ENCODE results near the gene DACH1. TPM values are rescaled to one million over a fixed set of nuclear protein-coding genes. Genes with fewer than 3 reads are reported as not detected.

DACH1 gene
- total and polyA plus RNA-seq, 9 of the 15 experiments (the other 6 are each of a cell fraction or from before 2014, with no cell fraction given): 0.04 to 0.07 (median 0.04) TPM; not detected in 2

- in situ Hi-C loops (cut with MboI): no loop called here
- H3K36me3 ChIP-seq (ENCODE audit: control insufficient read depth, insufficient read depth, low read length): no peaks in the 10 kb centered on the region
- H3K27ac ChIP-seq (ENCODE audit: extremely low read depth, low read depth, low read length): no peak overlapping the region
- H3K4me3 ChIP-seq: no peak overlapping the region
- ChIA-PET CTCF (ENCODE audit: low intra/inter-chr PET ratio) (no interaction called here), POLR2A (no interaction called here)
- ATAC-seq: no peak
- no peak for DNase-seq (ENCODE audit: extremely low read depth in 1 of 4, low spot score in 3 of 4)
- intact Hi-C loops (cut with micrococcal nuclease): no loop called here
- no peaks in the 10 kb centered on the region for H3K27me3 ChIP-seq (ENCODE audit: control insufficient read depth in 2 of 2, insufficient read depth in 2 of 2, low read length in 2 of 2)
- H3K79me2 ChIP-seq (ENCODE audit: control insufficient read depth, insufficient read depth, low read length): no peaks in the 10 kb centered on the region
- H4K20me1 ChIP-seq (replicated peaks; ENCODE audit: control insufficient read depth, insufficient read depth, low read length): no peaks in the 10 kb centered on the region
- no peaks in the 10 kb centered on the region for H3K9me1 ChIP-seq (ENCODE audit: control insufficient read depth, insufficient read depth, low read length)
- H3K9me3 ChIP-seq (replicated peaks; ENCODE audit: control insufficient read depth, insufficient read depth, low read depth, low read length): no peaks in the 10 kb centered on the region
- TF ChIP-seq ZNF224 (CRISPR knock-in tag; IDR thresholded peaks at IDR 0.05): no peak
- TF ChIP-seq, protein P1, sequence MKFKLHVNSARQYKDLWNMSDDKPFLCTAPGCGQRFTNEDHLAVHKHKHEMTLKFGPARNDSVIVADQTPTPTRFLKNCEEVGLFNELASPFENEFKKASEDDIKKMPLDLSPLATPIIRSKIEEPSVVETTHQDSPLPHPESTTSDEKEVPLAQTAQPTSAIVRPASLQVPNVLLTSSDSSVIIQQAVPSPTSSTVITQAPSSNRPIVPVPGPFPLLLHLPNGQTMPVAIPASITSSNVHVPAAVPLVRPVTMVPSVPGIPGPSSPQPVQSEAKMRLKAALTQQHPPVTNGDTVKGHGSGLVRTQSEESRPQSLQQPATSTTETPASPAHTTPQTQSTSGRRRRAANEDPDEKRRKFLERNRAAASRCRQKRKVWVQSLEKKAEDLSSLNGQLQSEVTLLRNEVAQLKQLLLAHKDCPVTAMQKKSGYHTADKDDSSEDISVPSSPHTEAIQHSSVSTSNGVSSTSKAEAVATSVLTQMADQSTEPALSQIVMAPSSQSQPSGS (CRISPR knock-in tag; IDR thresholded peaks at IDR 0.05): no peak
- TF ChIP-seq KDM5B (IDR thresholded peaks at IDR 0.05; ENCODE audit: insufficient replicate concordance, low read depth, low read length): no peak
- no peak for TF ChIP-seq BHLHE40 (IDR thresholded peaks at IDR 0.05; ENCODE audit: low read length)
- no peak for TF ChIP-seq E4F1 (CRISPR knock-in tag; IDR thresholded peaks at IDR 0.05; ENCODE audit: borderline replicate concordance)
- no peak for TF ChIP-seq PREB (CRISPR knock-in tag; IDR thresholded peaks at IDR 0.05)
- TF ChIP-seq ZNF696 (CRISPR knock-in tag; conservative IDR thresholded peaks at IDR 0.05): no peak
- TF ChIP-seq ARID3A (IDR thresholded peaks at IDR 0.05; ENCODE audit: borderline replicate concordance, low read depth, low read length): no peak
- TF ChIP-seq, protein P2, sequence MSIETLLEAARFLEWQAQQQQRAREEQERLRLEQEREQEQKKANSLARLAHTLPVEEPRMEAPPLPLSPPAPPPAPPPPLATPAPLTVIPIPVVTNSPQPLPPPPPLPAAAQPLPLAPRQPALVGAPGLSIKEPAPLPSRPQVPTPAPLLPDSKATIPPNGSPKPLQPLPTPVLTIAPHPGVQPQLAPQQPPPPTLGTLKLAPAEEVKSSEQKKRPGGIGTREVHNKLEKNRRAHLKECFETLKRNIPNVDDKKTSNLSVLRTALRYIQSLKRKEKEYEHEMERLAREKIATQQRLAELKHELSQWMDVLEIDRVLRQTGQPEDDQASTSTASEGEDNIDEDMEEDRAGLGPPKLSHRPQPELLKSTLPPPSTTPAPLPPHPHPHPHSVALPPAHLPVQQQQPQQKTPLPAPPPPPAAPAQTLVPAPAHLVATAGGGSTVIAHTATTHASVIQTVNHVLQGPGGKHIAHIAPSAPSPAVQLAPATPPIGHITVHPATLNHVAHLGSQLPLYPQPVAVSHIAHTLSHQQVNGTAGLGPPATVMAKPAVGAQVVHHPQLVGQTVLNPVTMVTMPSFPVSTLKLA (conservative IDR thresholded peaks at IDR 0.05): no peak
- no peak for TF ChIP-seq GATAD2B (IDR thresholded peaks at IDR 0.05; ENCODE audit: borderline replicate concordance)
- TF ChIP-seq, protein P3, sequence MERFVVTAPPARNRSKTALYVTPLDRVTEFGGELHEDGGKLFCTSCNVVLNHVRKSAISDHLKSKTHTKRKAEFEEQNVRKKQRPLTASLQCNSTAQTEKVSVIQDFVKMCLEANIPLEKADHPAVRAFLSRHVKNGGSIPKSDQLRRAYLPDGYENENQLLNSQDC (CRISPR knock-in tag; IDR thresholded peaks at IDR 0.05): no peak
- FAIRE-seq: no peak
- no TSS peak for BruUV-seq (replicated peaks)
- H3K9ac ChIP-seq (ENCODE audit: insufficient read depth in 1 of 2, low read depth in 2 of 2, low read length in 2 of 2): no peak overlapping the region
- no peak overlapping the region for H2AFZ ChIP-seq (ENCODE audit: low read depth, low read length)
- no peak overlapping the region for H3K4me2 ChIP-seq (ENCODE audit: insufficient read depth, low read length)
- WGBS (ENCODE audit: insufficient coverage, low coverage, missing lambda C conversion rate): 20% methylated on average over 1 of the region's 1 CpG
- no peaks in the 10 kb centered on the region for H3K4me1 ChIP-seq (replicated peaks in 1 of 2; ENCODE audit: control insufficient read depth in 2 of 2, insufficient read depth in 2 of 2, low read length in 2 of 2)
Measured at GRCh38 chr13:71817335-71817734, 49.7 kb downstream of the DACH1 start.

All from K562 (cell line).